Neural cell (in vitro differentiated cells): Measurements from ENCODE around the gene C5orf46. TPM values are rescaled to one million over a fixed set of nuclear protein-coding genes. Genes with fewer than 3 reads are reported as not detected.

Source experiments
- H2AFZ ChIP-seq: fragments of 200-600, 300-800 bp; sonication (generic), shearing (Covaris generic); 2 replicates; pipeline ENCODE4 v1.6.0; 2014; ENCODE audit warnings: low read depth, mild to moderate bottlenecking, antibody characterized with exemption, low read length, moderate library complexity
- H3F3A ChIP-seq: fragments of 200-600 bp; shearing (Covaris generic); 2 replicates; pipeline ENCODE4 v1.6.1; 2016; ENCODE audit warnings: mild to moderate bottlenecking, moderate library complexity, mixed read lengths, antibody characterized with exemption, low read length; ENCODE audit not compliant: insufficient read depth, poor library complexity, severe bottlenecking
- H3K27ac ChIP-seq: fragments of 200-600, 300-800 bp; sonication (generic), shearing (Covaris generic); 2 replicates; pipeline ENCODE4 v1.5.1; 2014; ENCODE audit warnings: mild to moderate bottlenecking, low read length, moderate library complexity
- H3K27me3 ChIP-seq: fragments of 300-800, 200-600 bp; sonication (generic), shearing (Covaris generic); 2 replicates; pipeline ENCODE4 v1.6.0; 2014; ENCODE audit warnings: mild to moderate bottlenecking, low read depth, low read length, moderate library complexity; ENCODE audit not compliant: insufficient read depth
- H3K36me3 ChIP-seq: fragments of 300-800, 200-600 bp; sonication (generic), shearing (Covaris generic); 2 replicates; pipeline ENCODE4 v1.5.1; 2014; ENCODE audit warnings: mild to moderate bottlenecking, antibody characterized with exemption, low read length, moderate library complexity; ENCODE audit not compliant: insufficient read depth
- H3K4me2 ChIP-seq: fragments of 300-800, 200-600 bp; sonication (generic), shearing (Covaris generic); 2 replicates; pipeline ENCODE4 v1.6.0; 2014; ENCODE audit warnings: mild to moderate bottlenecking, low read length
- H3K4me3 ChIP-seq: fragments of 300-800, 200-600 bp; sonication (generic), shearing (Covaris generic); 2 replicates; pipeline ENCODE4 v1.5.1; 2014; ENCODE audit warnings: mild to moderate bottlenecking, low read length, moderate library complexity
- H3K79me2 ChIP-seq: fragments of 200-600 bp; shearing (Covaris generic); replicated peaks from 2 replicates; pipeline ENCODE4 v1.6.0; 2014; ENCODE audit warnings: mild to moderate bottlenecking, low read length, moderate library complexity; ENCODE audit not compliant: insufficient read depth
- H3K9ac ChIP-seq: fragments of 300-800, 200-600 bp; sonication (generic), shearing (Covaris generic); 2 replicates; pipeline ENCODE4 v1.6.1; 2016; ENCODE audit warnings: mild to moderate bottlenecking, low read length, mixed read lengths
- H3K9me2 ChIP-seq: fragments of 200-600 bp; shearing (Covaris generic); 2 replicates; pipeline ENCODE4 v1.6.1; 2016; ENCODE audit warnings: mild to moderate bottlenecking, low read length, mixed read lengths; ENCODE audit not compliant: insufficient read depth
- H3K9me3 ChIP-seq: fragments of 200-600, 300-800 bp; sonication (generic), shearing (Covaris generic); 2 replicates; pipeline ENCODE4 v1.6.1; 2016; ENCODE audit warnings: mild to moderate bottlenecking, mixed run types, low read length, moderate library complexity, mixed read lengths
- H4K20me1 ChIP-seq: fragments of 200-600 bp; shearing (Covaris generic); 2 replicates; pipeline ENCODE4 v1.6.1; 2016; ENCODE audit warnings: mild to moderate bottlenecking, mixed run types; ENCODE audit not compliant: insufficient read depth
- CTCF ChIP-seq: fragments of 450-650 bp; IDR thresholded peaks from 2 replicates; pipeline ENCODE4 v1.5.1; 2014; ENCODE audit warnings: antibody characterized with exemption, mild to moderate bottlenecking, moderate library complexity; ENCODE audit not compliant: poor library complexity, severe bottlenecking
- EP300 ChIP-seq: fragments of 450-650 bp; conservative IDR thresholded peaks from 2 replicates; pipeline ENCODE4 v1.6.1; 2014; ENCODE audit warnings: antibody characterized with exemption, mild to moderate bottlenecking, moderate library complexity; ENCODE audit not compliant: poor library complexity, severe bottlenecking
- EZH2 ChIP-seq: fragments of 200-600, 300-800 bp; shearing (Covaris generic), sonication (generic); IDR thresholded peaks from 2 replicates; pipeline ENCODE4 v1.6.1; 2014; ENCODE audit warnings: antibody characterized with exemption, low read length, borderline replicate concordance, mild to moderate bottlenecking; ENCODE audit not compliant: insufficient read depth, poor library complexity, severe bottlenecking
- MXI1 ChIP-seq: fragments of 450-650 bp; conservative IDR thresholded peaks from 2 replicates; pipeline ENCODE4 v1.6.1; 2014; ENCODE audit warnings: antibody characterized with exemption, mild to moderate bottlenecking; ENCODE audit not compliant: poor library complexity, severe bottlenecking
- POLR2AphosphoS5 ChIP-seq: IDR thresholded peaks from 2 replicates; pipeline ENCODE4 v1.6.1; 2012
- RAD21 ChIP-seq: fragments of 450-650 bp; conservative IDR thresholded peaks from 2 replicates; pipeline ENCODE4 v1.6.1; 2014; ENCODE audit warnings: antibody characterized with exemption, mild to moderate bottlenecking, moderate library complexity
- REST ChIP-seq: IDR thresholded peaks from 2 replicates; pipeline ENCODE4 v1.6.1; 2012; ENCODE audit warnings: borderline replicate concordance
- SMC3 ChIP-seq: fragments of 450-650 bp; conservative IDR thresholded peaks from 2 replicates; pipeline ENCODE4 v1.6.1; 2014; ENCODE audit warnings: antibody characterized with exemption, mild to moderate bottlenecking, moderate library complexity; ENCODE audit not compliant: poor library complexity
- TAF1 ChIP-seq: IDR thresholded peaks from 2 replicates; pipeline ENCODE4 v1.6.1; 2012; ENCODE audit warnings: low read depth
- polyA plus RNA-seq: library from polyadenylated mRNA; depleted of rRNA; stranded (reverse); fragments of >200 nt; gene quantifications from 2 replicates; pipeline ENCODE4 v1.2.3, GENCODE V29; 2014

C5orf46 gene
- polyA plus RNA-seq, 1 donor from 2014 or later, result not detected

DNA sequence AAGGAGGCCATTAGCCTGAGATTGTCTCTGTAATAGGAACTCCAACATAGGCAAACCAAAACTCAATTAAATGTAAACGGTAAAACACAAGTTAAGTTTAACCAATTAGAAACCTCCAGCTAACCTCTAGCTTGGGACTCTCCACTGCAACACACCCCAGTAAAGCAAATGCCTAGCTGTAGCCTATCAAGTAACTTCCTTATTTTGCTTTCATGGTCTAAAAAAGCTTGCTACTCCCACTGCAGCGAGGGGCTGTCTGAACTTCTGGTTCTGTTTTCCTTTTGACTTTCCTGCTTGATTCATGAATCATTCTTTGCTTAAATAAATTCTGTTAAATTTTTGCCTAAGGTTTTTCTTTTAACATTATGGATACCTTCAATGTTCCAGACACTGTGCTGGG is 24.4 kb upstream of the C5orf46 start:
- Histone ChIP-seq H3K9me3 (no peaks in the 10 kb centered on the region), H2AFZ (no peak overlapping the region)

GRCh38 chr5:147927901-147928300 is 21.6 kb upstream of the C5orf46 start:
- Histone ChIP-seq H3K9me2 (no peaks in the 10 kb centered on the region), H3K36me3 (no peaks in the 10 kb centered on the region), H3F3A (no peaks in the 10 kb centered on the region), H2AFZ (no peak overlapping the region), H3K4me2 (no peak overlapping the region), H3K27me3 (no peaks in the 10 kb centered on the region), H3K27ac (no peak overlapping the region), H3K9me3 (no peaks in the 10 kb centered on the region), H3K9ac (no peak overlapping the region), H4K20me1 (no peaks in the 10 kb centered on the region), H3K4me3 (no peak overlapping the region), H3K79me2 (no peaks in the 10 kb centered on the region)
- TF ChIP-seq RAD21, result no peak
- no peak for TF ChIP-seq SMC3
- no peak for TF ChIP-seq EZH2
- TF ChIP-seq CTCF, result no peak
- TF ChIP-seq EP300, result no peak
- TF ChIP-seq MXI1, result no peak
- TF ChIP-seq POLR2AphosphoS5, result no peak
- TF ChIP-seq REST, result no peak
- no peak for TF ChIP-seq TAF1

More for the DNA sequence above, 24.4 kb upstream of the C5orf46 start:
- Histone ChIP-seq H3F3A (no peaks in the 10 kb centered on the region), H3K4me3 (no peak overlapping the region), H3K27me3 (no peaks in the 10 kb centered on the region), H3K27ac (no peak overlapping the region), H3K4me2 (no peak overlapping the region), H4K20me1 (no peaks in the 10 kb centered on the region), H3K9ac (no peak overlapping the region), H3K9me2 (no peaks in the 10 kb centered on the region), H3K79me2 (no peaks in the 10 kb centered on the region), H3K36me3 (no peaks in the 10 kb centered on the region)
- TF ChIP-seq RAD21 (no peak), EZH2 (no peak), POLR2AphosphoS5 (no peak), MXI1 (no peak), CTCF (no peak)
